ENCODE data around the gene ITFG1.

GRCh38 chr16:47136099-47136842 lies 324.6 kb downstream of the ITFG1 start:
- TF ChIP-seq TAF1 (IDR thresholded peaks at IDR 0.05; ENCODE audit: low read depth, low read length) (no peak), POLR2A (IDR thresholded peaks at IDR 0.05; ENCODE audit: control extremely low read depth in 1 of 2, low read depth in 2 of 2, low read length in 2 of 2) (no peak), NRF1 (IDR thresholded peaks at IDR 0.05; ENCODE audit: low read depth, low read length) (no peak), CTCF (IDR thresholded peaks at IDR 0.05; ENCODE audit: control extremely low read depth in 1 of 3, insufficient read depth in 1 of 3, low read depth in 1 of 3, low read length in 3 of 3) (no peak), USF2 (IDR thresholded peaks at IDR 0.05; ENCODE audit: low read length) (no peak), ZNF274 (IDR thresholded peaks at IDR 0.05; ENCODE audit: borderline replicate concordance, extremely low read depth, low read length) (no peak), MAFK (IDR thresholded peaks at IDR 0.05; ENCODE audit: low read depth, low read length) (no peak), EP300 (IDR thresholded peaks at IDR 0.05; ENCODE audit: borderline replicate concordance in 1 of 2, low read depth in 2 of 2, low read length in 2 of 2) (no peak), E2F6 (IDR thresholded peaks at IDR 0.05) (no peak)

All from H1 (cell line).